GM19023 (cell line): ENCODE measurements around the gene LYRM4.
A peak's percentile ranks its signal among the peaks of the same experiment; 100 is the strongest.

Source experiments
- ATAC-seq: cut with Tn5 transposase; IDR thresholded peaks from one replicate; pipeline ENCODE4 v1.9.1; 2021; ENCODE audit warnings: mild to moderate bottlenecking, moderate library complexity; ENCODE audit not compliant: unreplicated experiment

Gene LYRM4

GRCh38 chr6:5149891-5150290 lies 110.9 kb downstream of the LYRM4 start:
- no peak for ATAC-seq

- ATAC-seq: no peak
These were observed 111.5 kb downstream of the LYRM4 start for GRCh38 chr6:5149159-5149704.

- ATAC-seq: no peak
These were observed 114.4 kb downstream of the LYRM4 start for GRCh38 chr6:5146398-5146797.

GRCh38 chr6:5143634-5144311 lies 117.0 kb downstream of the LYRM4 start:
- no peak for ATAC-seq

GRCh38 chr6:5142915-5143314 lies 117.8 kb downstream of the LYRM4 start:
- no peak for ATAC-seq

GRCh38 chr6:5142131-5142530 lies 118.6 kb downstream of the LYRM4 start:
- ATAC-seq: no peak

GRCh38 chr6:5141046-5141445 lies 119.7 kb downstream of the LYRM4 start:
- no peak for ATAC-seq

GRCh38 chr6:5139828-5140771 lies 120.7 kb downstream of the LYRM4 start:
- no peak for ATAC-seq

GRCh38 chr6:5138995-5139827 lies 121.5 kb downstream of the LYRM4 start:
- no peak for ATAC-seq

- no peak for ATAC-seq
These were observed 123.9 kb downstream of the LYRM4 start for GRCh38 chr6:5136851-5137250.

GRCh38 chr6:5135788-5136376 lies 124.9 kb downstream of the LYRM4 start:
- no peak for ATAC-seq

- no peak for ATAC-seq
These were observed 126.8 kb downstream of the LYRM4 start for GRCh38 chr6:5133943-5134342.

- ATAC-seq: peak; percentile 76
These were observed 128.0 kb downstream of the LYRM4 start for GRCh38 chr6:5132731-5133130.

GRCh38 chr6:5130135-5130866 lies 130.4 kb downstream of the LYRM4 start:
- no peak for ATAC-seq

- no peak for ATAC-seq
These were observed 132.4 kb downstream of the LYRM4 start for GRCh38 chr6:5128351-5128750.

- ATAC-seq: no peak
These were observed 133.6 kb downstream of the LYRM4 start for GRCh38 chr6:5127106-5127687.

- no peak for ATAC-seq
These were observed 134.5 kb downstream of the LYRM4 start for GRCh38 chr6:5126214-5126613.

GRCh38 chr6:5125152-5126006 lies 135.4 kb downstream of the LYRM4 start:
- ATAC-seq: no peak

- no peak for ATAC-seq
These were observed 136.2 kb downstream of the LYRM4 start for GRCh38 chr6:5124526-5124925.
